Hematopoietic multipotent progenitor cell (in vitro differentiated cells): ENCODE data around the gene ZNF101. TPM values are rescaled to one million over a fixed set of nuclear protein-coding genes. Genes with fewer than 3 reads are reported as not detected.

ENCODE experiments used
- DNase-seq, 3 donors: peaks; one replicate each; pipeline ENCODE4 v3.0.0-alpha.2; 2011 to 2015; ENCODE audit warnings: low read depth in 2 of 3, low spot score in 2 of 3
- total RNA-seq: library from RNA; depleted of rRNA; stranded (reverse); fragments of >200 nt; gene quantifications from one replicate; pipeline ENCODE4 v1.2.3, GENCODE V29; 2012

The ZNF101 gene
- 8.3 TPM for total RNA-seq

DNA sequence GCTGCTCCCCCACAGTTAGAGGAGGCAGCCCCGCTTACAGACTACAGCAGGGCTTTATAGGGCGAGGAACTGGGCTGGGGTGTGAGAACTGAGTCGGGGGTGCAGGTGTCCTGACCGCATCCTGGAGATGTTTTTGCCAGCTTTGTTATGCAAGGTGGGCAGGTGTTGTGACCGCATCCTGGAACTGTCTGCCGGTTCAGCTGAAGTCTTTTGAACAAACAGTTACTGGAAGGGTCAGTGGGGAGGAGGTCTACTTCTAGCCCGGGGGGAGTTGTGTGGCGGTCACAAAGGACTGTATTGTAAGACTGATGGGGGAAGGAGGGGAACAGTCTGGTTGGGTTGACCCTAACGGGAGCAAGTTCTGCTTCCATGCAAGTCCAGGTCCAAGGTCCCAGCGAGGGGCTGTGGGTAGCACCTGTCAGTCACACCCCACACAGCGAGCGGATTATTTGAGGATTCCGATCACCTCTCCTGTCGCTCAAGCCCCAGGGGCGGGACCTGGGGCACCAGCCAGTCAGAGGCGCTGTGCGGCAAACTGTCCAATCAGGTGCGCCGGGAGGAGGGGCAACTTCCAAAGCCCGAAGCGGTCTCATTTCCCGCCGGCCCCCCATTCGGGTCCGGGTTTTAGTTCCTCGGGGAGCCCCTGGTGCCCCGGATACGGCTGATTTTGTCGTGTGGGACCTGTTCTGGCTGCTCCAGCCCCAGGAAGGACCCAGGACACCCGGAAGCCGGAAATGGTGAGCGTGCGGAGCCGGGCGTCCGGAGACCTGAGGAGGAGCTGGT is at the start of gene ZNF101:
TSS of gene ZNF101 (plus strand) at position 610 of the 783 bp plus-strand sequence. CDS start at position 735, 125 bp downstream.
- peak; percentile 75 to 97 (median 91) for DNase-seq

GRCh38 chr19:19619181-19619848 is 49.3 kb upstream of the ZNF101 start:
- no peak for DNase-seq

DNA sequence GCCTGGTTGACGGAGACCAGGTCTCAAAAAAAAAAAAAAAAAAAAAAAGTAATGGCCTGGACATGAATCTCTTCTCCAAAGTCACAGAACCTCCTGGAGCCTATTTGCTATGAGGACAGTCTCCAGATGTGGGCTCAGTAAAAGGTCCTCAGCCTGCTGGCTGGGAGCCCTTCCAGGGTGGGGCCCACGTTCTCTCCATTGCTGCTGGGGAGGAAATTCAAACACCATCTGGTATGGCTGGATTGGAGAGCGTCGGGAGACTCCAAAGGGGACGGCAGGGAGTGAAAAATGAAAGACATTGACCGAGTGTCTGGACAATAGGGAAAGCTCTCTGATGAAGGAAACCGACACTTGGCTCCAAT is 48.8 kb upstream of the ZNF101 start:
- DNase-seq, result no peak

GRCh38 chr19:19623383-19623782 is 45.3 kb upstream of the ZNF101 start:
- DNase-seq, result no peak

DNA sequence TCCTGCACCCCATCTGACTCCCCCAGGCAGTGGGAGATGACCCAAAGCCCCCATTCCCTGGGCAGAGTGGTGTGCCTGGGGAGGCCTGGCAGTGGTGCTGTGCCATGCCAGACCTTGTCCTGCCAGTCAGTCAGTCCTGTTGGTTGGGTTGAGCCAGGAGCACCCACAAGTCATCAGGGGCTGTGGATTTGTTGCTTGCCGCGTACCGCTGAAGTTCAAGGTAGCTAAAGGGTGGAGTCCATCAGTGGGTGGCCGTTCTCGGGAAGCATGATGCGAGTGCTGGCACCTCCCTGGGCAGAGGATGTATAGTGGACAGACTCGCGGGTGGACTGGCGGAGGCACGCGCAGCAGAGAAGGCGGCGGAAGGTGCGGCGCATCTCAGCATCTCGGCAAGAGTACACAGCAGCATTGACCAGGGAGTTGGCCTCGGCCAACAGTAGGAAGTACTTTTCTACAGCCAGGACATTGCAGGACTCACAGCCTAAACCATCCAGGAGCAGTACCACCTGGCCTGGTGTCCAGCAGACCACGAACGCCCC is 44.5 kb upstream of the ZNF101 start:
- DNase-seq, result no peak

DNA sequence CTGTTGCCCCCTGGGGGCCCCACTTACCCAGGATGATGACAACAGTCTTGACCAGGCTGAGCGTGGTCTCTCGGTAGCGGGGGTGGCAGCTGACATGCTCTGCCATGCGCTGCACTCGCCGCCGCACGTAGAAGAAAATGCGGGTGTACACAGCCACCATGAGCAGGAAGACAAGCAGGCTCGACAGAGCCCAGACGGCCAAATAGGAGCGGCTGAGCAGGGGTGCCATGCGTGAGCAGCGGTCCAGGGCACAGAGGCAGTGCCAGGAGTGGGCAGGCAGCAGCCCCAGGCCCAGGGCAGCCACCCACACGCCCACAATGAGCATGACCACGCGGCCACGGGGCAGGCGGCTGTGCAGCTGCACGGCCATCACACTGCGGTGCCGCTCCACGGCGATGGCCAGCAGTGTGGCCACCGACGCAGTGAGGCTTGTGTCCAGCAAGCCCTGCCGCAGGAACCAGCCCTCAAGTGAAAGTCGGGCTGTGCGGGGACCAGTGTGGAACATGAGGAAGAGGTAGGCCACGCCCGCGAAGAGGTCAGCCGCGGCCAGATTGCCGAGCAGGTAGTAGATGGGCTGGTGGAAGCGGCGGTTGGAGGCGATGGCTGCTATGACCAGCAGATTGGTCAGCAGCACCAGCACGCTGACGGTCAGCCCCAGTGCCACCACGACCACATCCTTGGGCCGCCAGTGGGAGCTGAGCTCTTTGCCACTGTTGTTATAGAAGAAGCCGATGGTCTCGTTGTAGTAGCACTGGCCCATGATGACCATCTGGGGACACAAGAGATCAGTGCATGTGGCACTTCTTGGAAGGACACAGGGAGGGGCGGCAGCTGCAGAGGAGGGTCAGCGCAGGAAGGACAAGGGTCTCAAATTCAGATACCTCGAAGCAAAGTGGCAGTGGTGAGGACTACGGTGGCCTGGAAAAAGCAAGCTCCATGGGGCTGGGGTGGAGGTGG is 41.8 kb upstream of the ZNF101 start:
- DNase-seq, result no peak

DNA sequence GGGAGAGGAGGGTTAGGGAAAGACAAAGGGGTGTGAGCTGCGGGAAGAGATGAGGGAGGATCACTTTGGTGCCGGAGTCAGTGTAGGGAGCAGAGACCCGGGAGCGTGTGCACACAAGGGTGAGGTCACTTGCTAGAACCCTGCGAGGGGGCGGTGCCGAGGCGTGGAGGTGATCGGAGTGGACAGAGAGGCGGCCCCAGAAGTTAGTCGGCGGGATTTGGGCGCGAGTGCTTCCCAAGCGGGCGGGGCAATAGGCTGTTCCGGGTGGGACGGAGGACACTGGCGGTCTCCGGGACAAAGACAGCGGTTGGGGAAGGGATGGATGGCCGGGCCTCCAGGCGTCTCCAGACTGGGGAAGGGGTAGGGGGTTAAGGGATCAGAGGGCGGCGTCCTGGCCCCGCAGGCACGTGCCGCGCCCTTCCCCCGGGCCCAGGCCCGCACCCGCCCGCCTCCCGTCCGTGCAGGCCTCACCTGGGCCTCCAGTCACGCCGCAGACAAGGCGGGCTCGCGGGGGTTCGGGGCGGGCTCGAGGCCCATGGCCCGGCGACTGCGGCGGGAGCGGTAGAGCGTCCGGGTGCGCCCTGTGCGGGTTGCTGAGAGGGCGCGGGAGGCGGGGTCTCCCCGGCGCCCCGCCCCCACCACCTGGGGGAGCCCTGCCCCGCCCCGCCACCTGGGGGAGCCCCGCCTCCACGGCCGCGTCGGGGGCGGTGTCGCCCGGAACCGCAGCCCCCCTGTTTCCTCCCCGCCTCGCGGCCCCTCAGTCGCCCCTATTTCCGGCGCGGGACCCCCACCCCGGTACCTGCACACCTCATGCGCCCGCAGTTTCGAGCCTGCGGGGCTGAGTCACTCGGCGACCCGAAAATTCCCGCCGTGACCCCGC is 40.8 kb upstream of the ZNF101 start, which contains the start of gene LPAR2:
TSS of gene LPAR2 (minus strand) at position 600 of the 880 bp plus-strand sequence. CDS start 945 bp downstream, outside the sequence.
- DNase-seq, result peak; percentile 47 to 65 (median 52)

DNA sequence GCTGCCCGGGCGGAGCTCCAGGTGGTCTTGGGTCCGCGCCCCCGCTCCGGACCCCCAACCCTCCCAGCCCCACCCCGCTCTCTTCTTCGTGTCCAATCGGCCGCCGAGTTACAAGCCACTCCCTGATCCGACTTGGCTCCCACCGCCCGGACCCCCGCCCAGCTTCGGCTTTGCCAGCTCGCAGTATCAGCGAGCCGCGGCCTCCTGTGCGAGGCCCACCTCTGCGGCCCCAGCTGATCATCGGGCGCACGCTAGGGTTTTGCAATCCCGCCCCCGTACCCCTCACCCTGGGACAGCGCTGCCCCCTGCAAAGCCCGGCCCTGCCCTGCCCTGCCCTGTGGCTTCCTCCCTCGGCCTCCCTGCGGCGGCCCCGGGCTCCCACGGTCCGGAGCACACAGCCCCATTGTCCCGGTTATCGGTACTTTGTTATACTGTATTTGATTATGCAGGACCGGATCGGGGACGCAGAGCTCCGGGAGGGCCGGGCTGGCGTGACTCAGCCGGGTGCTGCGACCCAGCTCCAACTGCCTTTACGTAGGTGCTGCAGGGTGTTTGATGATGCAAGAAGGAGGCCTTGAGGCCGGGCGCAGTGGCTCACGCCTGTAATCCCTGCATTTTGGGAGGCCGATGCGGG is 40.0 kb upstream of the ZNF101 start:
- DNase-seq, result peak in 2 of 3 donors; percentile 42 to 52

- no peak for DNase-seq
Observed at GRCh38 chr19:19630062-19630414, 38.6 kb upstream of the ZNF101 start.

DNA sequence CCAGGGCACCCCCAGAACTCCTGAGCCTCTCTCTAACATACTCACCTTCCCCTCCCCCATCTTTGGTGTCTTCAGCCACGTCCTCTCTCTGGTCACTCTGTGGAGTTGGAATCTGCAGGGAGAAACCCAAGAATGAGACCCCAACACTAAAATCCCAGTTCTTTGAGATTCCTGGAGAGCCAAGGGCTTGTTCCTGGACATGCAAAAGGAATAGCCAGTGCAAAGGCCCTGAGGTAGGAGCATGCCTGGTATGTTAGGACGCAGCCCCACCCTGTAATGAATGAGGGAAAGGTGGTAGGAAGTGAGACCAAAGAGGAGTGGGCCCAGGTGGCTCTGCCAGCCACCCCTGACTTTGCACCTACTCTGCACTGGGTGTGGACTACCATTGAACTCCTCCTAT is 38.2 kb upstream of the ZNF101 start:
- no peak for DNase-seq

DNA sequence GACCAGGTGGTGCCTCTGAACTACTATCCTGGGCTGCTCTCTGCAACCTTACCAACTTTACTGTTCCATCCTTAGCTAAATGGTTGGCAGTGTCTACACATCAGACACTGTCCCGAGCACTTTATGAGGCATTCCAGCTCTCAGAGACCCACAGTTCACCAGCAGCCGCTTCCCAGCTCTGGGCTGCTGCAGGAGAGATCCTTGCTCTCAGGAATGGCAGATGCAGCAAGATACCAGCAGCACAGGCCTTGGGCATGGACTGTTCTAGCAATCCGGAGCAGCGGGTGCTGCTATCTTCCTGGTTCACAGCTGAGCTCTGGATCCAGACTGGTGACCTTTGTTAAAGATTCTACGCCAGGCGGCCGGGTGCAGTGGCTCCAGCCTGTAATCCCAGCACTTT is 37.3 kb upstream of the ZNF101 start:
- no peak for DNase-seq

DNA sequence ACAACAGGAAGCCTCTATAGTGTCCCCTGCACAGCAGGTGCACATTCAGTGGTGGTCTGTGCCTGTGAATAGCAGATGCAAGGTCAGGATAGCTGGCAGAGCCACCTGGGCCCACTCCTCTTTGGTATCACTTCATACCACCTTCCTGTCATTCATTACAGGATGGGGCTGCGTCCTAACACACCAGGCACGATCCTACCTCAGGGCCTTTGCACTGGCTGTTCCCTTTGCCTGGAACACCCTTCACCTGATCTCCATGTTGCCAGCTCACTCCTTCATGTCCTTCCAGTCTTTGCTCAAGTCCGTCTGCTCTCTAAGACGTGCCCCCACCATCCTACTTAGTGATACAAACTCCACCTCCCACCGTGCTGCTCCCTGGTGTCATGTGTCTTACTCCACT is 36.0 kb upstream of the ZNF101 start:
- DNase-seq, result no peak

GRCh38 chr19:19633711-19634515 is 34.7 kb upstream of the ZNF101 start:
- no peak for DNase-seq

- DNase-seq, result no peak
Observed at GRCh38 chr19:19634516-19635312, 33.9 kb upstream of the ZNF101 start.

DNA sequence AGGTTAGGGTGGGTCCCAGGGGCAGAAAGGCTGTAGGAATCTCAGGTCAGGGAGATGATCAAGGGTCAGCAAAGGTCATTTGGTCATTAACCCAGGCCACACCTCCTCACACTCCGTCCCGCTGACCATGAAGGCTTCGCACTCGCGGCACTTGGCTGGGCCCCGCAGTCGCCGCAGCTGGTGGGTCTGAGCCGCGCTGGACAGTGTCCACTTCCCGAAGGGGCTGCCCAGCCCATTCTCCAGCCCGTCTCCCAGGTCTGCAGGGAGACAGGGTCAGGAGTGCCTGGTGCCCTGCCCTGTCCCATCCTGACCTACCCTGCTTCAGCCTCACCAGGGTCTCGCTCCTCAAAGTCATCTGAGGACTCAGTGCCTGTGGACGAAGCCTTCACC is 33.3 kb upstream of the ZNF101 start:
- DNase-seq, result no peak

DNA sequence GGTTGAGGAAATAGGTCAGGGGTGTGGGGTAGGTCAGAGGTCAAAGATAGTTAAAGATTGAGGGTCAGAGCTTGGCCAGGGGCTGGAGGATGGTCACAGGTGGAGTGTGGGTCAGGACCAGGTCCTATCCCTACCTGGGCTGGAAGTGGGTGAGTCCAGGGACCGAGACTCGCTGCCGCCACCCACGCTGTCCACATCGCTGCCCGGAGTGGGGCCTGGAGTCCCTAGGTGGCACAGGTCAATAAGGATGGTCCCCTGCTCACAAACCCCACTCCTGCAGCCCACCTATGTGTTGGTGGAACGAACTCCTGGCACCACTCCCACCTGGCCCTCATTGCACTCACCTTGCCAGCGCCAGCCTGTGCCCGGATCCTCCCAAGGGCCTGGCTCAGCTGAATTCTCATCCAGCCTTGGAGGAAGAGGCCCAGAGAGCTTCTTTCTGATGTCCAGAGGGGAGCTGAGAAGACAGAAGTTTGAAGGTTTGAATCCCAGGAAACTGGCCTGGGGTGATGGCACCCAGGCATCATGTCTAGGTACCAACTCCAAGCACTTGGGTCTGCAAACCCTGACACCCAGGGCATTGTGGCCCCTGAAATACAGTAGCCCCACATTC is 32.0 kb upstream of the ZNF101 start:
- no peak for DNase-seq

- no peak for DNase-seq
Observed at GRCh38 chr19:19637186-19637522, 31.5 kb upstream of the ZNF101 start.
